ENCODE results near the gene C5AR2. TPM values are rescaled to one million over a fixed set of nuclear protein-coding genes. Genes with fewer than 3 reads are reported as not detected.
"Not testable (repeated sequence)": the region's sequence is repeated elsewhere in the genome, so short reads cannot be mapped to it uniquely, and the experiment has no call there.

Gene C5AR2
- 0.08 TPM in 1 of 2 replicates, not detected in the other for total RNA-seq
- long read RNA-seq, result 0 reads

- H3K27ac Mint-ChIP-seq (ENCODE audit: unreplicated experiment), result no peak within 1 kb of the TSS
- DNase-seq (ENCODE audit: extremely low spot score, unreplicated experiment), result no peak
These were observed at the start of gene C5AR2 for GRCh38 chr19:47331931-47332547. Gene C5AR2, plus strand, starts transcription at chr19:47332175. Its CDS starts 8,625 bp downstream, at chr19:47340800.

GRCh38 chr19:47283405-47284059, 48.4 kb upstream of the C5AR2 start:
- DNase-seq (ENCODE audit: extremely low spot score, unreplicated experiment), result no peak
- no peaks in the 10 kb centered on the region for H3K9me3 Mint-ChIP-seq (ENCODE audit: unreplicated experiment)
- no peak for TF ChIP-seq CTCF (IDR thresholded peaks at IDR 0.05)
- no peaks in the 10 kb centered on the region for H3K36me3 Mint-ChIP-seq (ENCODE audit: unreplicated experiment)
- no peak overlapping the region for H3K4me3 Mint-ChIP-seq (ENCODE audit: unreplicated experiment)
- H3K27ac Mint-ChIP-seq (ENCODE audit: unreplicated experiment), result no peak overlapping the region
- peaks cover 11% of the 10 kb centered on the region for H3K4me1 Mint-ChIP-seq (ENCODE audit: unreplicated experiment)
- H3K27me3 Mint-ChIP-seq (ENCODE audit: unreplicated experiment), result no peaks in the 10 kb centered on the region

More at GRCh38 chr19:47331931-47332547, at the start of gene C5AR2:
- H3K4me1 Mint-ChIP-seq (ENCODE audit: unreplicated experiment), result peaks cover 14% of the 10 kb centered on the region
- no peaks in the 10 kb centered on the region for H3K36me3 Mint-ChIP-seq (ENCODE audit: unreplicated experiment)
- no peaks in the 10 kb centered on the region for H3K9me3 Mint-ChIP-seq (ENCODE audit: unreplicated experiment)
- TF ChIP-seq CTCF (IDR thresholded peaks at IDR 0.05), result no peak
- peaks cover 4% of the 10 kb centered on the region for H3K27me3 Mint-ChIP-seq (ENCODE audit: unreplicated experiment)
- H3K4me3 Mint-ChIP-seq (ENCODE audit: unreplicated experiment), result no peak within 1 kb of the TSS

- peak; percentile 76 for TF ChIP-seq CTCF (IDR thresholded peaks at IDR 0.05)
- no peak overlapping the region for H3K27ac Mint-ChIP-seq (ENCODE audit: unreplicated experiment)
These were observed 47.6 kb upstream of the C5AR2 start for GRCh38 chr19:47284324-47284899.

GRCh38 chr19:47296036-47296435, 35.9 kb upstream of the C5AR2 start:
- Mint-ChIP-seq H3K27ac (ENCODE audit: unreplicated experiment) (no peak overlapping the region), H3K4me1 (ENCODE audit: unreplicated experiment) (peaks cover 2% of the 10 kb centered on the region), H3K36me3 (ENCODE audit: unreplicated experiment) (no peaks in the 10 kb centered on the region), H3K27me3 (ENCODE audit: unreplicated experiment) (no peaks in the 10 kb centered on the region), H3K4me3 (ENCODE audit: unreplicated experiment) (no peak overlapping the region), H3K9me3 (ENCODE audit: unreplicated experiment) (no peaks in the 10 kb centered on the region)
- TF ChIP-seq CTCF (IDR thresholded peaks at IDR 0.05), result peak; percentile 86
- DNase-seq (ENCODE audit: extremely low spot score, unreplicated experiment), result peak; percentile 91

More at GRCh38 chr19:47284324-47284899, 47.6 kb upstream of the C5AR2 start:
- no peak for DNase-seq (ENCODE audit: extremely low spot score, unreplicated experiment)
- Mint-ChIP-seq H3K4me1 (ENCODE audit: unreplicated experiment) (peaks cover 18% of the 10 kb centered on the region), H3K27me3 (ENCODE audit: unreplicated experiment) (no peaks in the 10 kb centered on the region), H3K9me3 (ENCODE audit: unreplicated experiment) (no peaks in the 10 kb centered on the region), H3K36me3 (ENCODE audit: unreplicated experiment) (no peaks in the 10 kb centered on the region), H3K4me3 (ENCODE audit: unreplicated experiment) (no peak overlapping the region)

- H3K4me1 Mint-ChIP-seq (ENCODE audit: unreplicated experiment), result peaks cover 11% of the 10 kb centered on the region
- not testable (repeated sequence) for H3K9me3 Mint-ChIP-seq (ENCODE audit: unreplicated experiment); H3K36me3 Mint-ChIP-seq (ENCODE audit: unreplicated experiment); DNase-seq (ENCODE audit: extremely low spot score, unreplicated experiment); H3K27ac Mint-ChIP-seq (ENCODE audit: unreplicated experiment); H3K4me3 Mint-ChIP-seq (ENCODE audit: unreplicated experiment); H3K27me3 Mint-ChIP-seq (ENCODE audit: unreplicated experiment)
These were observed 31.1 kb upstream of the C5AR2 start for GRCh38 chr19:47300867-47301266.

Measured in osteocyte (in vitro differentiated cells).